HCEC 1CT (cell line): ENCODE data around the gene BTBD8.

Experiments used
- DNase-seq: peaks from one replicate; pipeline ENCODE4 v3.0.0-alpha.2; 2017

Gene BTBD8

GRCh38 chr1:92094090-92094489, 13.9 kb downstream of the BTBD8 start:
- DNase-seq: no peak

DNA sequence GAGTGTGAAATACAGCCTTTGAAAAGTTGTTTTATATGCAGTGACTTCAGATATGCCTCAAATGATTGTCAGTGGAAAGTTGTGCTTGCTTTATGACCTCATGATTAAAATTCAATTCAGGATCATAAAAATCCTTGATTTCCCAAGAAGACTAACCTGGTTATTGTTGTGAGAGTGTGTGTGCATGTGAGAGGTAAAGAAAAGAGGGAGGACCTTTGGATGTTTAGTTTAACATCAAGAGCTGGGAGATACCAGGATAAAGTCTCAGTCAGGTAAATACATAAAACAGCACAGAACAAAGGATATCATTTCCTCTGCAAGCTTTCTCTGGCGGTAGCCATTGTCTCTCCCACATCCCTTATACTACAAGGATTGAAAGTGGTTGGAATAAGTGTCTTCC, 14.4 kb downstream of the BTBD8 start:
- no peak for DNase-seq

DNA sequence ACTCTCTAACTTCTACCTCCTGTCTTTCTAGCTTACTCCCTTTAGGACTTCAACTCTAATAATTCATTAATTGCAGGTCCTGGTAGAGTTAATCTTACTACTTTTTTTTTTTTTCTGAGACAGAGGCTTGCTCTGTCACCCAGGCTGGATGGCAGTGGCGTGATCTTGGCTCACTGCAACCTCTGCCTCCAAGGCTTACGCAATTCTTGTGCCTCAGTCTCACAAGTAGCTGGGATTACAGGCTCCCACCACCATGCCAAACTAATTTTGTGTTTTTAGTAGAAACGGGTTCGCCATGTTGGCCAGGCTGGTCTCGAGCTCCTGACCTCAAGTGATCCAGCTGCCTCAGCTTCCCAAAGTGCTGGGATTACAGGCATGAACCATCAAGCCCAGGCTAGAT, 15.7 kb downstream of the BTBD8 start:
- DNase-seq: no peak

- DNase-seq: peak; percentile 5
Observed at GRCh38 chr1:92096317-92096716, 16.2 kb downstream of the BTBD8 start.

DNA sequence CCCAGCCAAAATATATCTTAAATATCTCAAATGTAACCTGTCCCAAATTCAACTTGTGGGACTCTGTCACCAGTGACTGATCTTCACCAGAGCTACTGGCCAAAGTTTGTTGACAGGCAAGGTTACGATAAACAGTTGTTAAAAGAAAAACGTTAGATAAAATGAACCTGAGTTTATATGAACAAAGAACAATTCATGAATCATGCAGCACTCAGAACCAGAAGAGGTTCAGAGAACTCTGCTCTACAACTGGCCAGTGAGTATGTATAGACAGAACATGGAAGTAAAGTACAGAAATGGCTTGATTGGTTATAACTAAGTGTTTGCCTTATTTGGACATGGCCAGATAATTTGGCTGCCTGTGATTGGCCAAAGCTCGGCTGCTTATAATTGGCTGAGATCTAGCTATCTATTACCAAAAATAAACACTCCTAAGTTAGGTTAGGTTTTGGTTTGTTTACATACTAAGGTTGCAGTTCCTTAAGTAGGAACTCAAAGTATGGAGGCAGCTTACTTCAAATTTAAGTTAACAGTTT, 25.5 kb downstream of the BTBD8 start:
- no peak for DNase-seq

GRCh38 chr1:92108631-92109030, 28.5 kb downstream of the BTBD8 start:
- no peak for DNase-seq

DNA sequence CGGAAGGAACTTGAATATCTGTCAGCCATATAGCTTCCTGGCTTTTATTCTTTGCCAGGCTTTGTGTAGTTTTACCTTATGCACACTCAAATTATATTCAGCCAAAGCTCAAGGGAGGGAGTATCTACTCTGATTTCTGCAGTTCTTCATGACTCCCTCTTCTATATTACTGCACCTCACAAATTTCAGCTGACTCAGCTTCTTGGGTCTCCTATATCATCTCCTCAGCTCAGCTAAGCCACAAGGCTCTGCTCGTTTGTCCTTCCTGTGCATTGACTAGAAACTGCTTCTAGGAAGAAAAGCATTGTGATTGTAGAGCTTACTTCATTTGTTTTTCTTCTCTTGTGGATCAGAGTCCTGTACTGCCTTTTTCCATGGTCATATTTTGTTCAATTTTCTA, 37.4 kb downstream of the BTBD8 start:
- DNase-seq: no peak

GRCh38 chr1:92118826-92119225, 38.7 kb downstream of the BTBD8 start:
- DNase-seq: no peak

GRCh38 chr1:92123868-92124267, 43.7 kb downstream of the BTBD8 start:
- DNase-seq: no peak

DNA sequence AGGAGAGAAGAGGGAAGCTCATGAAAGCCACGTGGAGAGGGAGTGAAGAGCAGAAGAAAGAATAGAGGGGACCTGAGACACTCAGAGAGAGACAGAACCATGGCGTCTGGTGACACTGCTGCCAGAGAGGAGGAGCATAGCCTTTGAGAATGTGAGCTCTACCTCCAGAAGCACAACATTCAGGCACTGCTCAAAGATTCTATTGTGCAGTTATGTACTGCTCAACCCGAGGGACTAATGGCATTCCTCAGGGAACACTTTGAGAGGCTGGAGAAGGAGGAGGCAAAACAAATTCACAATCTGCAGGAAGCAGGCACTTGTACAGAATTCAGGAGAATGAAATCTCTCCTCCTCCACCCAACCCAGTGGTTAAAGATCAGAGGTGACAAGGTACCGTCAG, 45.1 kb downstream of the BTBD8 start:
- no peak for DNase-seq

DNA sequence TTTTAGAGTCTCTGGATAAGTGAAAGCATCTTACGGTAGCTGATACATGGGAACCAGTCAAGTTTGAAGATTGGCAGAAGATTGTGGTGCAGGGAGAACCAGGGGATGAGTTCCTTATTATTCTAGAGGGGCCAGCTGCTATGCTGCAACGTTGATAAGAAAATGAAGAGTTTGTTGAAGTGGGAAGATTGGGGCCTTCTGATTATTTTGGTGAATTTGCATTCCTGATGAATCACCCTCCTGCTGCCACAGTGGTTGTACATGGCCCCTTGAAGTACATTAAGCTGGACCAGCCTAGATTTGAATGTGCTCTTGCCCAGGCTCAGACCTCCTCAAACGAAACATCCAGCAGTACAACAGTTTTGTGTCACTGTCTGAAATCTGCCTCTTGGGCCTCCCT, 45.9 kb downstream of the BTBD8 start:
- DNase-seq: no peak

DNA sequence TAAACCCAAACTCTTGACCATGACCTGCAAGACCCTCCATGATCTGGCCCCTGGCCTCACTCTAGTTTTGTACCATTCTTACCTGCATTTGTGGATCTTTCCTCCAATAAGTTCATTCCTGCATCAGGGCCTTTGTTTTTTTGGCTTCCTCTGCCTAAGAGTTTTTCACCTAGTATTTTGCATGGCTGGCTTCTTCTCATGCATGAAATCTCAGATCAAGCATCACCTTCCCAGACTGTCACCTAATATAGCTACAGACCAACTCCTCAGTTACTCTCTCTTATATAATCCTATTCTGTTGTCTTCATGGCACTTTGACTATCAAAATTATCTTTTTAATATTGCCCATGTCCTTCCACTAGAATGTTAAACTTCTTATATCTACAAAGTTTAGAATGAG, 54.2 kb downstream of the BTBD8 start:
- no peak for DNase-seq

DNA sequence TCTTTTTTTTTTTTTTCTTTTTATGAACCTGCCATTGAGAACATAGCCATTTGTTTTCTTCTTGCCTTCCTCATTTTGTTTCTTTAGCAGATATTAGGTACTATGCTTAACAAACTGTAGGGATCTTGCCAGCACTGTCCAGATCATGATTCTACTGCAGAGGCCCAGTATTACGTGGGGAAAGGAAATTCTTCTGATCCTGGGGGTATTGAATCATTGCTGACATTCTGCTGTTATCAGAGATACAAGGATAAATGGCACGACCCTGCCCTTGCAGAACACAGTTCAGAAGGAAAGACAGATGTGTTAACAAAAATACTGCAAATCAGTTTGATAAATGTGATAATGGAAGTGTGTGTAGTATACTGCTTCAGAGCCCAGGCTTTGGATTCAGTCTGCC, 56.2 kb downstream of the BTBD8 start:
- DNase-seq: no peak

- DNase-seq: no peak
Observed at GRCh38 chr1:92154934-92155333, 74.8 kb downstream of the BTBD8 start.

- DNase-seq: no peak
Observed at GRCh38 chr1:92159593-92159992, 79.4 kb downstream of the BTBD8 start.

DNA sequence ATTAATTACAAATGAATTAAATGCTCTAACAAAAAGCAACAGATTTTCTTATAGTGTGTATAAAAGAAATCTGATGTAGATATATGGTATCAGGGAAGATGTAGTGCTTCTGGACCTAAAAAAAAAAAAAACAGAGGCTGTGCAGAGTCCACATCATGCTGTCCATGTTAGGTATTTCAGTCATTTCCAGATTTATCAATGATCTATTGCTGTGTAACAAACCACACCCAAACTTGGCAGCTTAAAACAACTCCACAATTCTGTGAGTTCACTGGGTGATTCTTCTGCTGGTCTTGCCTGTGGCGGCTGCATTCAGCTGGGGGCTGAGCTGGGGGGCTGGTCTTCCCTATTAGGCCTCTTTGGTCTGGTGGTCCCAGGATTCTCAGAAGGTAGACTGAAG, 85.2 kb downstream of the BTBD8 start:
- DNase-seq: no peak

DNA sequence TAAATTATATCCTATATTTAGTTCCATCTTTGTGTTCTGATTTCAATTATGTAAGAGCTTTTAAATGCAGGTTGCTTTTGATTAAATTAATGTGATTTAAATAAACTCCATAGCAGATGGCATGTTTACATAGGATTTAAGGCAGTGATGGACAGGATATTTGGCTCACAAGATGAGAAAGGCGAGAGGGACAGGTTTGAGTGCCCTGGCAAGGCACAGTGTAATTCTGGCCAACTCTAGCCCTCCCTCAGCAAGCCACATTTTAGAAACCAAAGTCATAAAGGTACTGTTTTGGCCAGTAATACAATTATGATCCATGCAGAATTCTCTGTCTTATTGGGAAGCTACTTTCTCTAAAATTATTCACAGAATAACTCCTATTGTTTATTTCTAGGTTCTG, 87.0 kb downstream of the BTBD8 start:
- DNase-seq: no peak

GRCh38 chr1:92168657-92169056, 88.5 kb downstream of the BTBD8 start:
- no peak for DNase-seq

GRCh38 chr1:92169214-92170005, 89.3 kb downstream of the BTBD8 start:
- no peak for DNase-seq

- peak; percentile 88 for DNase-seq
Observed at GRCh38 chr1:92184632-92185031, 104.5 kb downstream of the BTBD8 start.

- DNase-seq: peak; percentile 39
Observed at GRCh38 chr1:92186081-92186480, 105.9 kb downstream of the BTBD8 start.

GRCh38 chr1:92188436-92189255, 108.5 kb downstream of the BTBD8 start:
- no peak for DNase-seq

DNA sequence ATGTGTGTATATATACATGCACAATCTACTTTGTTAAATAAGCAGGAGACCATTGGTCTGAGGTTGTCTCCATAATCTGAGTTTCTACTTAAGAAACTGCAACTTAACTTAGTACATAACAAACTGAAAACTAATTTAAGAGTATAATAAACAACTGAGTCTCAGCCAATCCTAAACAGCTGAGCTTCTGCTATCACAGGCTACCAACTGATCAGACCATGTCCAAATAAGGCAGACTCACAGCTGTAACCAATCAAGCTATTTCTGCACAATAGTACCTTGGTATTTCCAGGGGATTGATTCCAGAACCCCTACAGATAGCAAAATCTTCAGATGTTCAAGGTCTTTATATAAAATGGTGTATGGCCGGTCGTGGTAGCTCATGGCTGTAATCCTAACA, 111.6 kb downstream of the BTBD8 start:
- no peak for DNase-seq

DNA sequence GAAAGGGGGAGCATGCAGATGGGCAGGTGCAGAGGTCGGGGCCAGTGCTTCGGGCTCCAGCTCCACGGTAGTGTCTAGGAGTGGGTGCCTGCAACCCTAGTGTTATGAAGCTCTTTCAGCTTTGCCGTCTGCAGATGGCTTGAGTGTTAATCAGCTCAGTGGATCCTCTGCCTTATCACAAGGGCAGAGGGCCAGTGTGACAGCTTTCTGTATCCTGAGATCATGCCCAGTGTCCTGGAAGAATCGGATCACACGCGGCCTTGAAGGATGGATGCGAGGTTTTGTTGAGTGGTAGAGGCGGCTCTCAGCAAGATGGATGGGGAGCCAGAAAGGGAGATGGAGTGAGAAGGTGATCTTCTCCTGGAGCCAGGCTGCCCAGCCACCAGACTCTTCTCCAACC, 112.1 kb downstream of the BTBD8 start:
- no peak for DNase-seq
